Mesendoderm (in vitro differentiated cells): ENCODE results near the gene FKBP3.

Experiments
- DNase-seq: peaks from one replicate; pipeline ENCODE4 v3.0.0; 2013
- H2AK5ac ChIP-seq: 2 replicates; pipeline ENCODE4 v1.6.1; 2013; ENCODE audit warnings: low read length, inconsistent platforms
- H2BK120ac ChIP-seq: 2 replicates; pipeline ENCODE4 v1.6.1; 2013; ENCODE audit warnings: low read depth, mild to moderate bottlenecking, low read length, moderate library complexity, mixed read lengths
- H2BK15ac ChIP-seq: replicated peaks from 2 replicates; pipeline ENCODE4 v1.6.1; 2013; ENCODE audit warnings: low read depth, mild to moderate bottlenecking, moderate library complexity
- H2BK5ac ChIP-seq: 2 replicates; pipeline ENCODE4 v1.6.1; 2013; ENCODE audit warnings: low read length, inconsistent platforms
- H3K18ac ChIP-seq: 2 replicates; pipeline ENCODE4 v1.6.1; 2013; ENCODE audit warnings: mild to moderate bottlenecking, low read length, mixed read lengths
- H3K23ac ChIP-seq: one replicate; pipeline ENCODE4 v1.6.1; 2013; ENCODE audit warnings: low read length
- H3K27ac ChIP-seq: 2 replicates; pipeline ENCODE4 v1.5.1; 2013; ENCODE audit warnings: low read depth, mild to moderate bottlenecking, inconsistent platforms, low read length, moderate library complexity
- H3K27me3 ChIP-seq: 2 replicates; pipeline ENCODE4 v1.6.1; 2013; ENCODE audit warnings: low read length, control low read depth, mild to moderate bottlenecking, inconsistent platforms; ENCODE audit not compliant: insufficient read depth, poor library complexity
- H3K36me3 ChIP-seq: 2 replicates; pipeline ENCODE4 v1.6.1; 2013; ENCODE audit warnings: low read length, inconsistent platforms; ENCODE audit not compliant: control insufficient read depth, insufficient read depth
- H3K4ac ChIP-seq: one replicate; pipeline ENCODE4 v1.6.1; 2013; ENCODE audit warnings: low read depth, mild to moderate bottlenecking, low read length, moderate library complexity
- H3K4me1 ChIP-seq: 2 replicates; pipeline ENCODE4 v1.6.1; 2013; ENCODE audit warnings: low read depth, low read length, inconsistent platforms; ENCODE audit not compliant: control insufficient read depth
- H3K4me2 ChIP-seq: 2 replicates; pipeline ENCODE4 v1.6.1; 2013; ENCODE audit warnings: low read length
- H3K4me3 ChIP-seq: 2 replicates; pipeline ENCODE4 v1.5.1; 2013; ENCODE audit warnings: mild to moderate bottlenecking, low read length
- H3K56ac ChIP-seq: one replicate; pipeline ENCODE4 v1.6.1; 2013; ENCODE audit warnings: low read length
- H3K79me1 ChIP-seq: 2 replicates; pipeline ENCODE4 v1.6.1; 2013; ENCODE audit warnings: low read length, inconsistent platforms
- H3K79me2 ChIP-seq: 2 replicates; pipeline ENCODE4 v1.6.1; 2013; ENCODE audit warnings: mild to moderate bottlenecking, low read length; ENCODE audit not compliant: control insufficient read depth, insufficient read depth
- H3K9ac ChIP-seq: 2 replicates; pipeline ENCODE4 v1.6.1; 2013; ENCODE audit warnings: low read length, inconsistent platforms
- H4K5ac ChIP-seq: one replicate; pipeline ENCODE4 v1.6.1; 2013; ENCODE audit warnings: low read length
- H4K8ac ChIP-seq: one replicate; pipeline ENCODE4 v1.6.1; 2013; ENCODE audit warnings: low read depth, mild to moderate bottlenecking, control low read depth, low read length, moderate library complexity
- whole genome bisulfite sequencing: extraction: QIAGEN DNeasy Blood & Tissue Kit; methylation state at CpG from one replicate; pipeline ENCODE4 v1.1.7; 2013; ENCODE audit warnings: low lambda C conversion rate, missing lambda C conversion rate; ENCODE audit not compliant: insufficient coverage; ENCODE audit errors: extremely low coverage; 5-methylcytosine and 5-hydroxymethylcytosine counted together

Gene FKBP3

DNA sequence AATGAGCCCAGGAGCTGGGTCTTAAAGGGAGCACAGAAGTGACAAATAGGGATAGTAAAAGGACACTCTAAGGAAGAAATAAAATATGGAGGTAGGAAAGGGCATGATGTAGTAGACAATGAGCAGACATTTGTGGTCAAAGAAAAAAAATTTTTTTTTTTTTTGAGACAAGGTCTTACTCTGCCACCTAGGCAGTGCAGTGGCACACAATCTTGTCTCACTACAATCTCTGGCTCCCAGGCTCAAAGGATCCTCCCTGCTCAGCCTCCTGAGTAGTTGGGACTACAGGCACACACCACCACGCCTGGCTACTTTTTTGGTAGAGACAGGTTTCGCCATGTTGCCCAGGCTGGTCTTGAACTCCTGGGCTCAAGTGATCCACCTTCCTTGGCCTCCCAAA is 8.5 kb downstream of the FKBP3 start:
- Histone ChIP-seq H3K4ac (no peak overlapping the region), H3K4me3 (no peak overlapping the region), H4K5ac (no peak overlapping the region), H3K4me2 (no peak overlapping the region), H3K79me2 (no peaks in the 10 kb centered on the region), H3K56ac (no peak overlapping the region), H4K8ac (no peak overlapping the region), H2BK120ac (no peak overlapping the region), H3K36me3 (no peaks in the 10 kb centered on the region), H3K9ac (no peak overlapping the region), H2BK5ac (no peak overlapping the region), H2BK15ac (no peak overlapping the region), H3K27me3 (no peaks in the 10 kb centered on the region), H3K4me1 (no peaks in the 10 kb centered on the region), H3K18ac (no peak overlapping the region), H3K79me1 (peaks cover 2% of the 10 kb centered on the region), H3K27ac (no peak overlapping the region), H2AK5ac (no peak overlapping the region), H3K23ac (no peak overlapping the region)
- DNase-seq: no peak
- no CpG with 5 or more reads among the region's 2 CpGs for WGBS

DNA sequence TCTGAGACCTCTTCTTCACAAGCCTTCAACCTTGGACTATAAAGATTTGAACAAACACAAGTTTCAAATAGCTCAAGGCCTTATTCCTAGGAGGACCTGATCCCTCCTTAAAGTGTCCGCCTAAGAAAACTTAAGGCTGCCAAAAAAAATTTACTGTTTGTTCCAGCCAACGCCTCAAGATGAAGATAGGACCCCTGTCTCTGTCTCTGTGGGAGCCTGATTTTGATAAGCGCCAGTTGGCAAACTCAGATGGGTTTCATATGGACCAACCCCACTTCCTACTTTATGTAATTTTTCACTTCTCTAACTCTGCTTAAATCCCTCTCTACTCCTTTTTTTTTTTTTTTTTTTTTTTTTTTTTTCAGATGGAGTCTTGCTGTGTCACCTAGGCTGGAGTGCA is 11.0 kb downstream of the FKBP3 start:
- no peak overlapping the region for H2BK5ac ChIP-seq
- H3K4me2 ChIP-seq: no peak overlapping the region
- no peak for DNase-seq

DNA sequence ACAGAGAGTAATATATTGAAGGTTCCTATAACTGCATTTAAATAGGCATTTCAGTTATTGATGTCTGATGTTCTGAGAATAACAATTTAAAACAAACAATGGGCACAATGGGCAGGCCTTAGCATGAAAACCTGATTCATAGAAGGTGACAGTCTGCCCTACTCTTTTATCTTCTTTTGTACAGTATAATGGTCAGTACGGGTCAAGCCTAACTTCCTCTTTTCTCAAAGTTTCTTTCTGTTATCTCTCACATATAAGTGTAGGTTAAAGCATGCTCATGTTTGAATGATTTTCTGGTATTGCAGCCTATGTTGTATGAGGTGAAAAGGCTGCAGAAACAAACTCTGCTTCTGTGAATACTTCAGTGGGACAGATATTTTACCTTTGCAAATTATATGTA is 14.2 kb downstream of the FKBP3 start:
- peaks cover 3% of the 10 kb centered on the region for H3K36me3 ChIP-seq

More for the DNA sequence above, 11.0 kb downstream of the FKBP3 start:
- Histone ChIP-seq H3K27me3 (no peaks in the 10 kb centered on the region), H2AK5ac (no peak overlapping the region), H3K9ac (no peak overlapping the region), H2BK120ac (no peak overlapping the region), H4K8ac (no peak overlapping the region), H3K79me2 (no peaks in the 10 kb centered on the region), H4K5ac (no peak overlapping the region), H3K27ac (no peak overlapping the region), H3K79me1 (peaks cover 2% of the 10 kb centered on the region), H3K23ac (no peak overlapping the region), H3K56ac (no peak overlapping the region), H3K4ac (no peak overlapping the region), H3K36me3 (peaks cover 1% of the 10 kb centered on the region), H3K4me1 (no peaks in the 10 kb centered on the region), H2BK15ac (no peak overlapping the region), H3K4me3 (no peak overlapping the region), H3K18ac (no peak overlapping the region)
- WGBS: no CpG with 5 or more reads among the region's 3 CpGs

DNA sequence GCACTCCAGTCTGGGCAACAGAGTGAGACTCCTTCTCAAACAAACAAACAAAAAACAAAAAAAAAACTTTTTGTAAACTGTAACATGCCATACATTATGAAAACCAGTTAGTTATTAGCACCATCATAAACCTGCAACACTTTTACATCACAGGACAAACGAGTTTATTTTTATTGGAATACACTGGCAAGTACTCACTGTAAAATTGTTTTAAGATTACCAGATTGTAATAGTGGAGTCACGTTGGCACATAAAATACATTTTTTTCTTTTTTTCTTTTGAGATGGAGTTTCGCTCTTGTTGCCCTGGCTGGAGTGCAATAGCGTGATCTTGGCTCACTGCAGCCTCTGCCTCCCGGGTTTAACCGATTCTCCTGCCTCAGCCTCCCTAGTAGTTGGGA is 15.7 kb downstream of the FKBP3 start:
- no peaks in the 10 kb centered on the region for H3K79me2 ChIP-seq
- peaks cover 3% of the 10 kb centered on the region for H3K36me3 ChIP-seq
- DNase-seq: no peak
- H3K9ac ChIP-seq: no peak overlapping the region
- H2BK15ac ChIP-seq: no peak overlapping the region
- no peaks in the 10 kb centered on the region for H3K79me1 ChIP-seq
- no peaks in the 10 kb centered on the region for H3K27me3 ChIP-seq
- H4K5ac ChIP-seq: no peak overlapping the region
- no peak overlapping the region for H3K4me2 ChIP-seq
- no peak overlapping the region for H2BK5ac ChIP-seq
- no peak overlapping the region for H3K4me3 ChIP-seq
- no peak overlapping the region for H3K23ac ChIP-seq
- H2BK120ac ChIP-seq: no peak overlapping the region
- H3K4me1 ChIP-seq: no peaks in the 10 kb centered on the region
- no peak overlapping the region for H3K4ac ChIP-seq
- no peak overlapping the region for H3K56ac ChIP-seq
- no peak overlapping the region for H3K27ac ChIP-seq
- WGBS: no CpG with 5 or more reads among the region's 6 CpGs
- no peak overlapping the region for H2AK5ac ChIP-seq
- no peak overlapping the region for H3K18ac ChIP-seq
- no peak overlapping the region for H4K8ac ChIP-seq

More for the DNA sequence above, 14.2 kb downstream of the FKBP3 start:
- H3K27me3 ChIP-seq: no peaks in the 10 kb centered on the region
- no peaks in the 10 kb centered on the region for H3K79me2 ChIP-seq
- H3K4ac ChIP-seq: no peak overlapping the region
- no peak overlapping the region for H3K18ac ChIP-seq
- H4K8ac ChIP-seq: no peak overlapping the region
- H3K4me2 ChIP-seq: no peak overlapping the region
- H2BK120ac ChIP-seq: no peak overlapping the region
- no CpG with 5 or more reads among the region's 1 CpG for WGBS
- H3K4me1 ChIP-seq: no peaks in the 10 kb centered on the region
- H3K4me3 ChIP-seq: no peak overlapping the region
- no peak overlapping the region for H3K27ac ChIP-seq
- H2BK15ac ChIP-seq: no peak overlapping the region
- H3K23ac ChIP-seq: no peak overlapping the region
- no peak overlapping the region for H4K5ac ChIP-seq
- no peak overlapping the region for H2BK5ac ChIP-seq
- H3K9ac ChIP-seq: no peak overlapping the region
- DNase-seq: no peak
- H3K56ac ChIP-seq: no peak overlapping the region
- H2AK5ac ChIP-seq: no peak overlapping the region
- H3K79me1 ChIP-seq: peaks cover 2% of the 10 kb centered on the region

DNA sequence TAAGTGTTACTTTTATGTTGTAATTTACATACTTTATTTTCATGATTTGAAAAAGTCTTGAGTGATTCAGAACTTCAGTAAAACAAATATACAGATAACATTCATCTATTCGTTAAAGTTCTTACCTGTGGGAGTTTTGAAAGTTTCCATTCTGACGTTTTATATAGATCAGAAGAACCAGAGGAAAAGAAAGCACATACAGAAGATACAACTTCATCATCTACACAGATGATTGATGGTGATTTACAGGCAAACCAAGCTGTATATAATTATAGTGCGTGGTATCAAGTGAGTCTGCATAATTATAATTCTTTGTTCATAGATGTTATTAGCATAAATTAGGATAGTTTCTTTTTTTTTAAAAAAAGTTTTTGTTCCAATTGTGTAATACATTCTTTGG is 20.0 kb downstream of the FKBP3 start:
- Histone ChIP-seq H3K36me3 (peaks cover 3% of the 10 kb centered on the region), H4K8ac (no peak overlapping the region), H3K27me3 (no peaks in the 10 kb centered on the region), H3K23ac (no peak overlapping the region), H3K18ac (no peak overlapping the region), H3K27ac (no peak overlapping the region), H3K79me2 (no peaks in the 10 kb centered on the region), H3K9ac (no peak overlapping the region), H3K4me3 (no peak overlapping the region), H3K56ac (no peak overlapping the region), H2BK5ac (no peak overlapping the region), H3K4me2 (no peak overlapping the region), H3K4me1 (no peaks in the 10 kb centered on the region), H3K4ac (no peak overlapping the region), H2AK5ac (no peak overlapping the region), H3K79me1 (no peaks in the 10 kb centered on the region), H2BK15ac (no peak overlapping the region), H4K5ac (no peak overlapping the region), H2BK120ac (no peak overlapping the region)
- no peak for DNase-seq
- WGBS: no CpG with 5 or more reads among the region's 3 CpGs
